Stimulated activated CD8-positive, alpha-beta memory T cell treated with anti-CD3 and anti-CD28 coated beads, Interleukin-12 subunit alpha, Interleukin-12 subunit beta, amount 100 ng/mL, for 4 hours (primary cell): Measurements from ENCODE around the gene STN1.

Experiments used
- DNase-seq: peaks from one replicate; pipeline ENCODE4 v3.0.0-alpha.2; 2020; ENCODE audit warnings: low read depth

STN1 gene

GRCh38 chr10:103894441-103894864, 23.5 kb downstream of the STN1 start:
- DNase-seq = no peak

- DNase-seq = no peak
These were observed 24.2 kb downstream of the STN1 start for GRCh38 chr10:103893817-103894216.

DNA sequence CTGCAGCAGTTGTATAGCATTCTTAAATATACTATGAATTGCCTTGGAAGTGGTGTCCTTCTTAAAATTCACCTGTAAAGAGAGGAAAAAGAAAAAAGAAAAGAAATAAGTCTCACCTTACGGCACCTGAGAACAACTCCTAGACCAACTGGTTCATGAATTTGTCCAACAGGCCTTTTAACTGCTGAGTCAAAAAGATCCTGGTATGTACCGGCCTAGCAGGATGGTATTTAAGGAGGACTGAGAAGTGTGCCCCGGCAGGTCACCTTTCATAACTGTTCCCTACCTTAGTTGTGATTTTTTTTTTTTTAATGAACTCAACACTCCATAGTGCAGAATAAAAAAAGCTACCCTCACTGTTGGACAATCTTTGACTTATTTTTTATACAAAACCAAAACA, 25.8 kb downstream of the STN1 start:
- DNase-seq = no peak

GRCh38 chr10:103890688-103891087, 27.3 kb downstream of the STN1 start:
- DNase-seq = no peak

DNA sequence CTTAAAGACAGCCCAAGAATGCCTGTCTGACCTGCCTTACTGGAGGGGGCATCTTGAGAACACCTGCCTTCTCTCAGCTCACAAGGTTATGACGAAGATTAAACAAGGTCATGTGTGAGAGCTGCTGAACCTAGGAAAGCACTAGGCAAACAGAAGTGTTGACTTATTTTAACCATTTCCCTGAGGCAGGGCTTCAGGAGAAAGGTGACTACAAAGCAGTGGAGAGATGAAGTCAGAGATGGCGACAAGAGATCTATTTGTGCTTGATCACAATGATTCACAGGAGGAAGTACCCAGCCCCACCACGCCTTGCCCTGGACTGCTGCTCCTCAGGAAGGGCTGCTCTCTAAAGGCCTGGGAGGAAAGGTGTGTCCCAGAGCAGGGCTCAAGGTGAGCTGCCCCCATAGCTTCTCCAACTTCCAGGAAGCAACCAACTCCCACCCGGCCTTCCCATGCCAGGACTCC, 27.8 kb downstream of the STN1 start:
- DNase-seq = no peak

- DNase-seq = no peak
These were observed 28.8 kb downstream of the STN1 start for GRCh38 chr10:103889121-103889720.

GRCh38 chr10:103888113-103888841, 29.7 kb downstream of the STN1 start:
- DNase-seq = no peak

DNA sequence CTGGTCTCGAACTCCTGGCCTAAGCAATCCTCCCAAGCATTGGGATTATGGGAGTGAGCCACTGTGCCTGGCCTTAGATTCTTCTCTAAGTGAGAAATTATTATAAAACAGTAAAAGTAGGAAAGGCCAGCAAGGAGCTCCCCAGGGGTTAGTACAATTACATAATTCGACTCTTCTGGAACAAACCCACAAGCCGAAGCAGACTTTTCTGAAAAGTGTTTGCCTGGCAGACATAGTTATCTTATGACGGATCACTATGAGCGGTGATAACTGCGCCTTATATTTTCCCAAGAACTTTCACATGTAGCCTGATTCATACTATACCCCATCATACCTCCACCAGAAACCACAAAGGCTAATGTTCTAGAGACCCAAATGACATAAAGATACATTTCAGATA, 32.4 kb downstream of the STN1 start:
- no peak for DNase-seq

- no peak for DNase-seq
These were observed 33.3 kb downstream of the STN1 start for GRCh38 chr10:103884681-103885139.

DNA sequence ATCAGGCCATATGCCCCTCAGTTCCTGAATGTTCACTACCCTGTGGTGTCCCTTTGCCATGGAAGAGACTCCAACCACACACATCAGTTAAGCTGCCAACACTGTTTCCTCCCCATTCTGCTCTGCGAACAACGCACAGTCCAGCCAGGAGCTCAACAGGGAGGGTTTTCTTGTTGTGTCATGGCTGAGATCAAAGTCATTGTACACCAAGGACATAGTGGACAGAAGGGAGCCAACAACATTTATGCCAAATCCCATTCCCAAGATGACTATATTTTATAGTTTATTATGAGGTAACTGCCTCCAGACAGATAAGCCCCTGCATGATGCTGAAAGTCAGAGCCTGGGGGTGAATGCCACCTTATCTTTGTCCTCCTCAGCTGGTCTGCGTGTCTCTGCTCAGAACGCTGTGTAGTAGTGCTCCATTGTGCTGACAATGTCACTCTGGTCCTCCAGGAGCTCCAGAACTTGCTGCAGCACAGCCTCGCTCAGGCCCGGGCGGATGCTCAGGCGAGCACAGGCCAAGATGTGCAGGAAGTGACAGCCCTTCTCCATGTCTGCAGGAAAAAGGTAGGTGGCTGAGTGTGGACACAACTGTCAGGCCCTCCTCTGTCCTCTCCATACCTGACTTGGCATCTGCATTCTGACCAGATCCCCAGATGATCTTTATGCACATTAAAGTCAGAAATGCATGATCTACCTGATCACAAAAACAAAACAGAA, 35.5 kb downstream of the STN1 start:
- DNase-seq = no peak

- no peak for DNase-seq
These were observed 36.3 kb downstream of the STN1 start for GRCh38 chr10:103881416-103882284.

- no peak for DNase-seq
These were observed 38.2 kb downstream of the STN1 start for GRCh38 chr10:103879831-103880230.

DNA sequence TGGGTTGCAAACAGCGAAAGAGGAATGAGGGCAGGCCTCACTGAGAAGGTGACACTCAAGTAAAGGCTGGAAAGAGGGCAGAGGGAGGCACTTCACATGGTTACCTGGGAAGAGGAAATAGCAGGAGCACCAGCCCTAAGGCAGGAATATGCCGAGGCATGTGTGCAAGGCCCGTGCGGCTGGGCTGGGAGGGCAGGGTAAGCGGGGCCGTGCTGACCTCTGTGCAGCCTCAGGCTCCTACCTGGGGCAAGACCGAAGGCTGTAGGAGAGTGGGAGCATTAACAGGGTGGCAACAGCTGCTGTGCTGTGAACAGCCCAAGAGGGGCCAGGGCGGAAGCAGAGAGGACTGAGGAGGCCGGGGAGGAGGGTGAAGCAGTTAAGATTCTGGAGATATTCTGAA, 38.6 kb downstream of the STN1 start:
- DNase-seq = no peak

DNA sequence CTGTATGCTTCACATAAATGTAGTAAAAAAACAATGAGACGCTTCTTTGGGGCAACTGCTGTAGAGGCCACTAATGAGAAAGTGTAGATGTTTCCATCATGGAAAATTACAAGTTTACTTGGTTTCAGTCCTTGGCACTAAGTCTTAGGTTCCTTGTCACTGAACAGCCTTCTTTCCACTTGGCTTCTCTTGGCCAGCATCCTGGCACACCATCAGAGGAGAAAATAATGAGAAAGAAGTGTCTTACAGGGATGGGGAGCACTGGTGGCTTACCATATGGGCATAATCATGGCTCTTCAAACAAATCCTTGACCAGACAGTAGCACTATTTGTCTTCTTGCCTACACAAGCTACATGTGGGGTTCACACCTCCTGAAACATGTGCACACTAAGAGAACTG, 40.1 kb downstream of the STN1 start:
- DNase-seq = no peak

DNA sequence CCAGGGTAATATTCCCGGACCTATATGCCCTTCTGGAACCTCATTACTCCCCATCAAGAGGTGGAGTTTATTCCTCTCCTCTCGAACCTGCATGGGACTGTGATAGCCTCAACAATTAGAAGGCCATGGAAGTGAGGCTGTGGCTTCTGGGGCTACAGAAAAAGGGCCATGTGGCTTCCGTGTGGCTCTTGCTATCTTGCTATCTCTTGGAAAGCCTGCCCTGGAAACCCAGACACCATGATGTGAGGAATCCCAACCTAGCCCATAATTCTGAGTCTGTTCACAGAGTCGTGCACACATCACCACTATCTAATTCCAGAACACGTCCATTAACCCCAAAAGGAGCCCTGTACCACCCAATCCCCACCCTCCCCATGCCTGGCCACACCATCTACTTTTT, 41.8 kb downstream of the STN1 start:
- no peak for DNase-seq

GRCh38 chr10:103874730-103875129, 43.3 kb downstream of the STN1 start:
- DNase-seq = no peak

GRCh38 chr10:103872137-103872931, 45.6 kb downstream of the STN1 start:
- DNase-seq = no peak

- DNase-seq = no peak
These were observed 47.0 kb downstream of the STN1 start for GRCh38 chr10:103871006-103871405.

DNA sequence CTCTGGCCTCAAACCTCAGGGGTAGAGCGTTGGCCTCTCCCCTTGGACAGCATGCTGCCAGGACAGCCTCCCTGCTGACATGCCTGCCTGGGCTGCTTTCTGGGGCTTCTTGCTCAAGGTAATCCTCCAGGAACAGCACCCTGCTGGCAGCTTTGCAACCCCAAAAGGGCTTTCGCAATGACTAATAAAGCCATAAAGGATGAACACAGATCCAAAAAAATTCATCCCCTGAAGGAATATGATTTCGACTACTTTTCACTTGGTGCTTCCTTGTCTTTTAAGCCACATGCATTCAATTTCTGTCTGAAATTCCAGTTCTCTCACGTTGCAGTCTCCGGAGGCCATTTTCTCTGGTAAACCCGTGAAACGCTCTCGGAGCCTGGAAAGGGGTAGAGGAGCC, 47.5 kb downstream of the STN1 start:
- DNase-seq = no peak

- no peak for DNase-seq
These were observed 48.6 kb downstream of the STN1 start for GRCh38 chr10:103869336-103869735.

GRCh38 chr10:103868200-103868599, 49.8 kb downstream of the STN1 start:
- no peak for DNase-seq
